Upper lobe of left lung (tissue), 6 donors: ENCODE results near the gene STAU1. TPM values are rescaled to one million over a fixed set of nuclear protein-coding genes. Genes with fewer than 3 reads are reported as not detected.
"Not testable (repeated sequence)": the region's sequence is repeated elsewhere in the genome, so short reads cannot be mapped to it uniquely, and the experiment has no call there.

ENCODE experiments used
- ATAC-seq, 2 donors: fragments of 200-7000 bp; cut with Tn5 transposase; one replicate each; pipeline ENCODE4 v1.9.1; 2022; ENCODE audit warnings: mild to moderate bottlenecking in 2 of 2, moderate library complexity in 2 of 2; ENCODE audit not compliant: low FRiP score in 2 of 2
- DNase-seq, 2 donors: peaks; one replicate each; pipeline ENCODE4 v3.0.0-alpha.2; 2019 to 2020
- H3K27ac ChIP-seq, 4 donors: fragments of 200-600 bp; sonication (generic); one replicate each; pipeline ENCODE4 v1.5.1; 2016 to 2019
- H3K27me3 ChIP-seq, 4 donors: fragments of 200-600 bp; sonication (generic); one replicate each; pipeline ENCODE4 v1.5.1; 2017 to 2019
- H3K36me3 ChIP-seq, 4 donors: fragments of 200-600 bp; sonication (generic); one replicate each; pipeline ENCODE4 v1.5.1; 2016 to 2019
- H3K4me1 ChIP-seq, 4 donors: fragments of 200-600 bp; sonication (generic); one replicate each; pipeline ENCODE4 v1.5.1; 2018 to 2019
- H3K4me3 ChIP-seq, 4 donors: fragments of 200-600 bp; sonication (generic); one replicate each; pipeline ENCODE4 v1.5.1; 2017 to 2019; ENCODE audit warnings: mild to moderate bottlenecking in 2 of 4, moderate library complexity in 1 of 4
- H3K9me3 ChIP-seq, 4 donors: fragments of 200-600 bp; sonication (generic); one replicate each; pipeline ENCODE4 v1.5.1; 2018 to 2019
- EP300 ChIP-seq, 4 donors: sonication (generic); formaldehyde crosslinking; IDR thresholded peaks; one replicate each; pipeline ENCODE4 v1.5.1; 2017; ENCODE audit warnings: antibody characterized with exemption in 4 of 4, control low read depth in 2 of 4
- POLR2A ChIP-seq, 4 donors: fragments of 450-650 bp; IDR thresholded peaks; one replicate each; pipeline ENCODE4 v1.5.1; 2016 to 2017; ENCODE audit warnings: antibody characterized with exemption in 4 of 4, mild to moderate bottlenecking in 2 of 4
- POLR2AphosphoS5 ChIP-seq, 2 donors: sonication (generic); formaldehyde crosslinking; IDR thresholded peaks; one replicate each; pipeline ENCODE4 v1.5.1; 2017; ENCODE audit warnings: antibody characterized with exemption in 2 of 2
- WGBS, 2 donors: methylation state at CpG; one replicate each; pipeline ENCODE4 v1.1.5; 2017 to 2018; 5-methylcytosine and 5-hydroxymethylcytosine counted together
- total RNA-seq, 6 donors: library from RNA; depleted of rRNA in 4 of 6; stranded (reverse); fragments of >200 nt in 4 of 6; gene quantifications; one replicate each; pipeline versions ENCODE4 v1.1.0 to v1.2.1, GENCODE V29; 2016 to 2021
- TF ChIP-seq, protein P1 (sequence below), 6 experiments: fragments of 450-650 bp in 4 of 6; fragments of 200-600 bp in 2 of 6; sonication (generic) in 2 of 6; IDR thresholded peaks; one replicate each; pipeline ENCODE4 v1.5.1; 2016 to 2019; ENCODE audit warnings: antibody characterized with exemption in 6 of 6
- donor health status: DM: no; HTN: no; CAD: no; lungs with moderate emphysema.
- donor health status: DM: no; HTN: yes; CAD: no; lungs with severe emphysema.

Gene STAU1
- total RNA-seq, 6 donors from 2014 or later: 69.1 to 97.7 (median 73.5) TPM

DNA sequence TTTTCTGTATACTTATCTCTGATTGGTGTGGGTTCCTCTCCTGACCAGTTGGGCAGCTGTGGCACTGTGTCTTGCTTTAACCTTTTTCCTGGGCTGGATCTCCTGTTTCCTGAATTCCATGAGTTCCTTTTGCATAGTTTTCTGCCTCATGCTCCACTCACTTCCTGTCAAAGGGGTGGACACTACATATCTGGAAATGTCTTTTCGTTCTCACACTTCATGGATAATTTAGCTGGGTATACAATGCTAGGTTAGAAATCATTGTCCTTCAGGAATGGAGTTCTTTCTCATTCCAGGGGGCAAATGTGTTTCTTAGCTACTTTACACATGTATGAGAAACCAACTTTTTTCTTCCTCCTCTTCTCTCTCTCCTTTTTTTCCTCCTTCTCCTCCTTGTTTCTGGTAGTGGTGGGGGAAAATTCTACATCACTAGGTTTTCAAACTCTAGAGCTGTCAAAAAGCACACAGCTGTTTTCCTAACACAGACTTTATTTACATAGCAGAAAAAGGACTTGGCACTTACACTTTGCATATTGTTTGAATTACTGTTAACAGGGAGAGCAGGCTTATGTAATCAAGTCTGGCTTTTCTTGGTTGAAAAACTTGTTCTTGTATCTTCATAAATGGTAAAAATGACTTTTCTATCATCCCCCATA is 22.1 kb upstream of the STAU1 start:
- peaks cover 0 to 8% (median 5%) of the 10 kb centered on the region in 4 donors for H3K9me3 ChIP-seq
- H3K36me3 ChIP-seq: no peaks in the 10 kb centered on the region
- no peaks in the 10 kb centered on the region for H3K4me1 ChIP-seq
- H3K27ac ChIP-seq: no peak overlapping the region
- no peak for ATAC-seq
- no peak overlapping the region for H3K4me3 ChIP-seq
- no peaks in the 10 kb centered on the region for H3K27me3 ChIP-seq
- no peak for DNase-seq
- TF ChIP-seq, protein P1, sequence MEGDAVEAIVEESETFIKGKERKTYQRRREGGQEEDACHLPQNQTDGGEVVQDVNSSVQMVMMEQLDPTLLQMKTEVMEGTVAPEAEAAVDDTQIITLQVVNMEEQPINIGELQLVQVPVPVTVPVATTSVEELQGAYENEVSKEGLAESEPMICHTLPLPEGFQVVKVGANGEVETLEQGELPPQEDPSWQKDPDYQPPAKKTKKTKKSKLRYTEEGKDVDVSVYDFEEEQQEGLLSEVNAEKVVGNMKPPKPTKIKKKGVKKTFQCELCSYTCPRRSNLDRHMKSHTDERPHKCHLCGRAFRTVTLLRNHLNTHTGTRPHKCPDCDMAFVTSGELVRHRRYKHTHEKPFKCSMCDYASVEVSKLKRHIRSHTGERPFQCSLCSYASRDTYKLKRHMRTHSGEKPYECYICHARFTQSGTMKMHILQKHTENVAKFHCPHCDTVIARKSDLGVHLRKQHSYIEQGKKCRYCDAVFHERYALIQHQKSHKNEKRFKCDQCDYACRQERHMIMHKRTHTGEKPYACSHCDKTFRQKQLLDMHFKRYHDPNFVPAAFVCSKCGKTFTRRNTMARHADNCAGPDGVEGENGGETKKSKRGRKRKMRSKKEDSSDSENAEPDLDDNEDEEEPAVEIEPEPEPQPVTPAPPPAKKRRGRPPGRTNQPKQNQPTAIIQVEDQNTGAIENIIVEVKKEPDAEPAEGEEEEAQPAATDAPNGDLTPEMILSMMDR (IDR thresholded peaks at IDR 0.05): no peak
- TF ChIP-seq POLR2A (IDR thresholded peaks at IDR 0.05) (no peak), POLR2AphosphoS5 (IDR thresholded peaks at IDR 0.05) (no peak), EP300 (IDR thresholded peaks at IDR 0.05) (no peak)
- 56 to 64% methylated on average over 1 of the region's 1 CpG for WGBS, 2 donors

DNA sequence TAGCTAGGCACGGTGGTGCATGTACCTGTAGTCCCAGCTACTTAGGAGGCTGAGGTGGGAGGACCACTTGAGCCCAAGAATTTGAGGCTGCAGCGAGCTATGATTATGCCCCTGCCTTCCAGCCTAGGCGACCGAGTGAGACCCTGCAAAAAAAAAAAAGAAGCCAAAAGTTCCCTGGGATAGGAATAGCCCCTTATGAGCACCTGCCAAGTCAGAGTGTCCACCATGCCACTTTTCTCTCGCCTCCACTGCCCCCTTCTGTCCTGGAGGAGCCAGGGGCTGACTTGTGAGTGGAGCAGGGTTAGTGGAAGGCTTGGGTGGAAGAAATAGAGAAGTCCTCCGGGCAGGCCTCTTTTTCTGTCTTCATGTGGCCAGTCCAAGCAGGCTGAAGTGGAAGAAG is 18.9 kb upstream of the STAU1 start:
- WGBS, 2 donors: 86 to 95% methylated on average over 6 of the region's 6 CpGs
- Histone ChIP-seq H3K4me3 (no peak overlapping the region), H3K27ac (no peak overlapping the region), H3K9me3 (peaks cover 0 to 8% (median 5%) of the 10 kb centered on the region in 4 donors), H3K4me1 (no peaks in the 10 kb centered on the region), H3K36me3 (no peaks in the 10 kb centered on the region), H3K27me3 (no peaks in the 10 kb centered on the region)
- no peak for ATAC-seq
- TF ChIP-seq POLR2AphosphoS5 (IDR thresholded peaks at IDR 0.05) (no peak), POLR2A (IDR thresholded peaks at IDR 0.05) (no peak)
- TF ChIP-seq, protein P1 (IDR thresholded peaks at IDR 0.05): no peak
- no peak for DNase-seq

DNA sequence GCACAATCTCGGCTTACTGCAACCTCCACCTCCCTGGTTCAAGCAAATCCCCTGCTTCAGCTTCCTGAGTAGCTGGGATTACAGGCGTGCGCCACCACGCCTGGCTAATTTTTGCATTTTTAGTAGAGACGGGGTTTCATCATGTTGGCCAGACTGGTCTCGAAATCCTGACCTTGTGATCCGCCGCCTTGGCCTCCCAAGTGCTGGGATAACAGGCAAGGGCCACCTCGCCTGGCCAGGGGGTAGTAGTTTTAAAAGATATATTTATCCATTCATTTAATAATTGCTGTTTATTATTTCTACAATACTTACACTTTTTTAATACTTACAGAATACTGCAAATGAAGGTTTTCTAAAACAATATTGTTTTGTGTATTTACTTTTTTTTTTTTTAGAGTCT is 15.6 kb upstream of the STAU1 start:
- H3K27ac ChIP-seq: no peak overlapping the region
- H3K36me3 ChIP-seq: no peaks in the 10 kb centered on the region
- WGBS, 2 donors: 56 to 74% methylated on average over 9 of the region's 9 CpGs
- DNase-seq (no peak), ATAC-seq (no peak)
- no peak overlapping the region for H3K4me3 ChIP-seq
- H3K27me3 ChIP-seq: no peaks in the 10 kb centered on the region
- TF ChIP-seq, protein P1 (IDR thresholded peaks at IDR 0.05): no peak
- TF ChIP-seq POLR2AphosphoS5 (IDR thresholded peaks at IDR 0.05) (no peak), EP300 (IDR thresholded peaks at IDR 0.05) (no peak), POLR2A (IDR thresholded peaks at IDR 0.05) (no peak)
- no peaks in the 10 kb centered on the region for H3K4me1 ChIP-seq
- H3K9me3 ChIP-seq: no peaks in the 10 kb centered on the region

DNA sequence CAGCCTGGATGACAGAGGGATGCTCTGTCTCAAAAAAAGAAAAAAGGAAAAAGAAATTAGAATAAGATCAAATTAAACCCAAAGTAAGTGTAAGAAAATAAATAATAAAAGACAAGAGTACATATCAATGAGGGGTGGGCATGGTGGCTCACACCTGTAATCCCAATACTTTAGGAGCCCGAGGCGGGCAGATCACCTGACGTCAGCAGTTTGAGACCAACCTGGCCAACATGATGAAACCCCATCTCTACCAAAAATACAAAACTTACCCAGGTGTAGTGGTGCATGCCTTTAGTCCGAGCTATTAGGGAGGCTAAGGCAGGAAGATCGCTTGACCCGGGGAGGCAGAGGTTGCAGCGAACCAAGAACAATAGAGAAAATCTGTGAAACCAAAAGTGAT is 14.9 kb upstream of the STAU1 start:
- no peak for DNase-seq
- no peak overlapping the region for H3K27ac ChIP-seq
- no peaks in the 10 kb centered on the region for H3K27me3 ChIP-seq
- TF ChIP-seq, protein P1 (IDR thresholded peaks at IDR 0.05): no peak
- TF ChIP-seq POLR2AphosphoS5 (IDR thresholded peaks at IDR 0.05) (no peak), POLR2A (IDR thresholded peaks at IDR 0.05) (no peak), EP300 (IDR thresholded peaks at IDR 0.05) (no peak)
- H3K36me3 ChIP-seq: no peaks in the 10 kb centered on the region
- no peak for ATAC-seq
- 93 to 94% methylated on average over 7 of the region's 7 CpGs for WGBS, 2 donors
- no peaks in the 10 kb centered on the region for H3K9me3 ChIP-seq
- H3K4me1 ChIP-seq: no peaks in the 10 kb centered on the region
- H3K4me3 ChIP-seq: no peak overlapping the region

DNA sequence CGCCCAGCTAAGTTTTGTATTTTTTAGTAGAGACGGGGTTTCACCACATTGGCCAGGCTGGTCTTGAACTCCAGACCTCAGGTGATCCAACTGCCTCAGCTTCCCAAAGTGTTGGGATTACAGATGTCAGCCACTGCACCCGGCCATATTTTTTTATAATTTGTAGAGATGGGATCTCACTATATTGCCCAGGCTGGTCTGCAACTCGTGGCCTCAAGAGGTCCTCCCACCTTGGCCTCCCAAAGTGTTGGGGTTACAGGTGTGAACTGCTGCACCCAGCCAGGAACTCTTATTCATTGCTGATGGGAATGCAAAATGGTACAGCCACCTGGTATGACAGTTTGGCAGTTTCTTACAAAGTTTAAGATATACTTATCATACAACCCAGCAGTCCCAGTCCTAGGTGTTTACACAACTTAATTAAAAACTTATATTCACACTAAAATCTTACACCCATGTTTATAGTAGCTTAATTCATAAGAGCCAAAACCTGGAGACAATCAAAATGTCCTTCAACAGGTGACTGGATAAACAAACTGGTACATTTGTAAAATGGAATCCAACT is 11.7 kb upstream of the STAU1 start:
- no peak overlapping the region for H3K27ac ChIP-seq
- TF ChIP-seq EP300 (IDR thresholded peaks at IDR 0.05) (no peak), POLR2AphosphoS5 (IDR thresholded peaks at IDR 0.05) (no peak), POLR2A (IDR thresholded peaks at IDR 0.05) (no peak)
- TF ChIP-seq, protein P1 (IDR thresholded peaks at IDR 0.05): no peak
- no peak overlapping the region for H3K4me3 ChIP-seq
- ATAC-seq: no peak
- DNase-seq: no peak
- H3K4me1 ChIP-seq: no peaks in the 10 kb centered on the region
- WGBS, 2 donors: 94 to 96% methylated on average over 4 of the region's 4 CpGs
- H3K9me3 ChIP-seq: no peaks in the 10 kb centered on the region
- H3K36me3 ChIP-seq: no peaks in the 10 kb centered on the region
- H3K27me3 ChIP-seq: no peaks in the 10 kb centered on the region

DNA sequence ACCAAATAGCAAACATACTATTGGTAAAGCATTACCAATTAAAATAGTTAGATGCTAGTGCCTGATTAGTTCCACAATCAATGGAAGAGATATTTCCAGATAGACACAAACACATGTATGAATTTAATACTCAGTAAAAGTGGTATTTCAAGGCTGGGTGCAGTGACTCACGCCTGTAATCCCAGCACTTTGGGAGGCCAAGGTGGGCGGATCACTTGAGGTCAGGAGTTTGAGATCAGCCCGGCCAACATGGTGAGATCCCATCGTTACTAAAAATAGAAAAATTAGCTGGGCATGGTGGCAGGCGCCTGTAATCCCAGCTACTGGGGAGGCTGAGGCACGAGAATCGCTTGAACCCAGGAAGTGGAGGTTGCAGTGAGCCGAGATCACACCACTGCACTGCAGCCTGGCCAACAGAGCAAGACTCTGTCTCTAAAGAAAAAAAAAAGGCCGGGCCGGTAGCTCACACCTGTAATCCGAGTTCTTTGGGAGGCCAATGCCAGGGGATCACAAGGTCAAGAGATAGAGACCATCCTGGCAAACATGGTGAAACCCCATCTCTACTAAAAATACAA is 4.9 kb upstream of the STAU1 start:
- H3K9me3 ChIP-seq, H3K27ac ChIP-seq, H3K27me3 ChIP-seq, H3K4me3 ChIP-seq, ATAC-seq, H3K36me3 ChIP-seq, H3K4me1 ChIP-seq, DNase-seq: not testable (repeated sequence)
- WGBS, 2 donors: 79 to 87% methylated on average over 11 of the region's 11 CpGs
